Pancreas (tissue), 10 donors: ENCODE data around the gene PALLD. TPM values are rescaled to one million over a fixed set of nuclear protein-coding genes. Genes with fewer than 3 reads are reported as not detected.

ENCODE experiments used
- ATAC-seq, 4 donors: fragments of 200-7000 bp; cut with Tn5 transposase; one replicate each; pipeline versions ENCODE4 v1.8.0 to v1.9.1; 2020; ENCODE audit warnings: mild to moderate bottlenecking in 4 of 4, moderate library complexity in 4 of 4
- DNase-seq, 6 donors: peaks; one replicate each; pipeline ENCODE4 v3.0.0-alpha.2; 2020
- FAIRE-seq: peaks from 2 replicates; lab custom pipeline; 2012; peaks lifted over from hg19 to GRCh38; lab: Jason Lieb, UNC
- H3K27ac ChIP-seq, 4 donors: fragments of 200-600 bp; sonication (generic); 1 replicate in 3 of 4; 2 replicates in 1 of 4; pipeline versions ENCODE4 v1.5.0 to v1.8.0; 2020
- H3K27me3 ChIP-seq, 4 donors: fragments of 200-600 bp; one replicate each; pipeline ENCODE4 v1.8.0; 2021
- H3K36me3 ChIP-seq, 3 donors: fragments of 200-600 bp; sonication (generic) in 1 of 3; one replicate each; pipeline versions ENCODE4 v1.5.0 to v1.8.0; 2020 to 2021
- H3K4me1 ChIP-seq, 3 donors: fragments of 200-600 bp; one replicate each; pipeline ENCODE4 v1.8.0; 2021
- H3K4me3 ChIP-seq, 4 donors: fragments of 200-600 bp; sonication (generic) in 2 of 4; one replicate each; pipeline versions ENCODE4 v1.5.0 to v1.8.0; 2020 to 2021
- H3K9me3 ChIP-seq, 4 donors: fragments of 200-600 bp; one replicate each; pipeline ENCODE4 v1.8.0; 2021
- CTCF ChIP-seq, 4 donors: fragments of 200-600 bp; sonication (generic) in 3 of 4; IDR thresholded peaks; one replicate each; pipeline versions ENCODE4 v1.5.0 to v1.8.0; 2021; ENCODE audit warnings: antibody characterized with exemption in 4 of 4
- WGBS, 2 donors: extraction: QIAGEN DNeasy Blood & Tissue Kit; methylation state at CpG; one replicate each; pipeline ENCODE4 v1.1.7; 2013; 5-methylcytosine and 5-hydroxymethylcytosine counted together
- intact Hi-C, 3 donors: fragments of 100-400 bp; cut with DNase I; formaldehyde crosslinking; loops; one replicate each; pipeline versions ENCODE4 v1.11.1 to v1.14.2; 2022
- polyA plus RNA-seq, 2 donors: library from polyadenylated mRNA; stranded (reverse); fragments of 200-250 nt; gene quantifications; one replicate each; pipeline ENCODE4 v1.2.3, GENCODE V29; 2013
- total RNA-seq, 6 donors: library from RNA; stranded (reverse); fragmentation: NEBNext Ultra II Directional in 4 of 6; extraction: Animal tissue kit (Norgen Biotek cat#: 25700) in 4 of 6; gene quantifications; one replicate each; pipeline versions ENCODE4 v1.2.1 to v1.2.4, GENCODE V29; 2021 to 2023
- donor health status: healthy with polysubstance abuse.
- donor health status: DM: no; HTN: no; CAD: no; lungs with moderate emphysema.
- donor health status: DM: no; HTN: no; CAD: no.
- donor health status: control.
- donor health status: control.
- donor health status: Bipolar disorder and iron deficiency.
- donor health status: DM: yes; HTN: yes; CAD: no.
- donor health status: DM: no; HTN: no; CAD: no.
- donor health status: DM: no; HTN: no; CAD: no.
- donor health status: DM: yes; HTN: yes; CAD: no.

PALLD gene
- total and polyA plus RNA-seq, 8 donors: 4.4 to 44.2 (median 14.1) TPM

- Histone ChIP-seq H3K27me3 (no peaks in the 10 kb centered on the region), H3K36me3 (no peaks in the 10 kb centered on the region), H3K27ac (no peak overlapping the region), H3K4me1 (no peaks in the 10 kb centered on the region), H3K4me3 (no peak overlapping the region), H3K9me3 (no peaks in the 10 kb centered on the region)
- DNase-seq: no peak
- no peak for TF ChIP-seq CTCF (IDR thresholded peaks at IDR 0.05)
- no peak for FAIRE-seq
- intact Hi-C loops: no loop called here
- ATAC-seq: no peak
- 78 to 88% methylated on average over 3 of the region's 3 CpGs for WGBS, 2 donors
Measured at GRCh38 chr4:168688584-168688983, 191.7 kb downstream of the PALLD start.

- FAIRE-seq (peak; percentile 9), ATAC-seq (no peak), DNase-seq (no peak)
- no peaks in the 10 kb centered on the region for H3K36me3 ChIP-seq
- intact Hi-C loops: no loop called here
- no peaks in the 10 kb centered on the region for H3K9me3 ChIP-seq
- H3K4me1 ChIP-seq: no peaks in the 10 kb centered on the region
- no peaks in the 10 kb centered on the region for H3K27me3 ChIP-seq
- no peak overlapping the region for H3K27ac ChIP-seq
- TF ChIP-seq CTCF (IDR thresholded peaks at IDR 0.05): no peak
- H3K4me3 ChIP-seq: no peak overlapping the region
- 97 to 100% methylated on average over 1 of the region's 1 CpG for WGBS, 2 donors
Measured at GRCh38 chr4:168689791-168690190, 192.9 kb downstream of the PALLD start.

GRCh38 chr4:168690199-168690598 is 193.3 kb downstream of the PALLD start:
- no peak for TF ChIP-seq CTCF (IDR thresholded peaks at IDR 0.05)
- Histone ChIP-seq H3K36me3 (no peaks in the 10 kb centered on the region), H3K9me3 (no peaks in the 10 kb centered on the region), H3K4me3 (no peak overlapping the region), H3K4me1 (no peaks in the 10 kb centered on the region), H3K27me3 (no peaks in the 10 kb centered on the region), H3K27ac (no peak overlapping the region)
- no peak for ATAC-seq
- DNase-seq: no peak
- no peak for FAIRE-seq
- WGBS, 2 donors: 40 to 41% methylated on average over 2 of the region's 2 CpGs
- intact Hi-C loops: no loop called here

GRCh38 chr4:168691631-168692369 is 194.9 kb downstream of the PALLD start:
- Histone ChIP-seq H3K4me3 (no peak overlapping the region), H3K4me1 (no peaks in the 10 kb centered on the region), H3K9me3 (no peaks in the 10 kb centered on the region), H3K27me3 (no peaks in the 10 kb centered on the region), H3K36me3 (no peaks in the 10 kb centered on the region), H3K27ac (no peak overlapping the region)
- TF ChIP-seq CTCF (IDR thresholded peaks at IDR 0.05): no peak
- intact Hi-C loops: no loop called here
- ATAC-seq (no peak), FAIRE-seq (no peak), DNase-seq (no peak)
- 74 to 78% methylated on average over 6 of the region's 6 CpGs for WGBS, 2 donors

GRCh38 chr4:168693750-168694490 is 197.1 kb downstream of the PALLD start:
- WGBS, 2 donors: 60 to 63% methylated on average over 8 of the region's 8 CpGs

More at GRCh38 chr4:168693750-168694490, 197.1 kb downstream of the PALLD start:
- H3K4me1 ChIP-seq: no peaks in the 10 kb centered on the region
- H3K4me3 ChIP-seq: no peak overlapping the region
- FAIRE-seq (no peak), ATAC-seq (no peak), DNase-seq (no peak)
- intact Hi-C loops: no loop called here
- no peaks in the 10 kb centered on the region for H3K27me3 ChIP-seq
- no peak overlapping the region for H3K27ac ChIP-seq
- no peaks in the 10 kb centered on the region for H3K36me3 ChIP-seq
- TF ChIP-seq CTCF (IDR thresholded peaks at IDR 0.05): no peak
- no peaks in the 10 kb centered on the region for H3K9me3 ChIP-seq
